ENCODE data around the gene MROH9. TPM values are rescaled to one million over a fixed set of nuclear protein-coding genes. Genes with fewer than 3 reads are reported as not detected.
A peak's percentile ranks its signal among the peaks of the same experiment; 100 is the strongest.

Gene MROH9
- total and polyA plus RNA-seq, 9 of the 15 experiments (the other 6 are each of a cell fraction or from before 2014, with no cell fraction given): not detected

DNA sequence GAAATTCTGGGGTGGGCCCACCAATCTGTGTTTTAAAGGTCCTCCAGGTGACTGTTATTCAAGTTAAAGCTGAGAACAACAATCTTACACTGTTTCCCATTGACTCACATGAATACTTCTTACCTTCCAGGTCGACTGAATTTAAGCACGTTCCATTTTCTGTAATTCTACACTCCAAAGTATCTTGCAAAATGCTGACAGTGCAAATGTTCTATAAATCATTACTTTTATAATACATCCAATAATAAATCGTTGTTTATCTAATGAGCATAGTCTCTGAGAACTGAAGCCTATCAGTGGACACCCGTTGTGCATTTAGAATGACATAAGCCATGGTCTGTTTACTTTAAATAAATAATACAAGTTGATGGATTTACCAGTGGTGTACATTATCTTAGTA is 79.5 kb downstream of the MROH9 start (continued):
- TF ChIP-seq, protein P1, sequence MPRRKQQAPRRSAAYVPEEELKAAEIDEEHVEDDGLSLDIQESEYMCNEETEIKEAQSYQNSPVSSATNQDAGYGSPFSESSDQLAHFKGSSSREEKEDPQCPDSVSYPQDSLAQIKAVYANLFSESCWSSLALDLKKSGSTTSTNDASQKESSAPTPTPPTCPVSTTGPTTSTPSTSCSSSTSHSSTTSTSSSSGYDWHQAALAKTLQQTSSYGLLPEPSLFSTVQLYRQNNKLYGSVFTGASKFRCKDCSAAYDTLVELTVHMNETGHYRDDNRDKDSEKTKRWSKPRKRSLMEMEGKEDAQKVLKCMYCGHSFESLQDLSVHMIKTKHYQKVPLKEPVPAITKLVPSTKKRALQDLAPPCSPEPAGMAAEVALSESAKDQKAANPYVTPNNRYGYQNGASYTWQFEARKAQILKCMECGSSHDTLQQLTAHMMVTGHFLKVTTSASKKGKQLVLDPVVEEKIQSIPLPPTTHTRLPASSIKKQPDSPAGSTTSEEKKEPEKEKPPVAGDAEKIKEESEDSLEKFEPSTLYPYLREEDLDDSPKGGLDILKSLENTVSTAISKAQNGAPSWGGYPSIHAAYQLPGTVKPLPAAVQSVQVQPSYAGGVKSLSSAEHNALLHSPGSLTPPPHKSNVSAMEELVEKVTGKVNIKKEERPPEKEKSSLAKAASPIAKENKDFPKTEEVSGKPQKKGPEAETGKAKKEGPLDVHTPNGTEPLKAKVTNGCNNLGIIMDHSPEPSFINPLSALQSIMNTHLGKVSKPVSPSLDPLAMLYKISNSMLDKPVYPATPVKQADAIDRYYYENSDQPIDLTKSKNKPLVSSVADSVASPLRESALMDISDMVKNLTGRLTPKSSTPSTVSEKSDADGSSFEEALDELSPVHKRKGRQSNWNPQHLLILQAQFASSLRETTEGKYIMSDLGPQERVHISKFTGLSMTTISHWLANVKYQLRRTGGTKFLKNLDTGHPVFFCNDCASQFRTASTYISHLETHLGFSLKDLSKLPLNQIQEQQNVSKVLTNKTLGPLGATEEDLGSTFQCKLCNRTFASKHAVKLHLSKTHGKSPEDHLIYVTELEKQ (CRISPR knock-in tag; IDR thresholded peaks at IDR 0.05): no peak
- TF ChIP-seq ZBTB8A (IDR thresholded peaks at IDR 0.05; ENCODE audit: partially characterized antibody) (no peak), MYNN (IDR thresholded peaks at IDR 0.05) (no peak), MYNN (CRISPR knock-in tag; IDR thresholded peaks at IDR 0.05) (no peak), CTCFL (IDR thresholded peaks at IDR 0.05; ENCODE audit: borderline replicate concordance, insufficient read depth, low read depth, low read length, poor library complexity, severe bottlenecking) (no peak), MAFK (IDR thresholded peaks at IDR 0.05; ENCODE audit: low read length) (peak; percentile 95), ZKSCAN3 (CRISPR knock-in tag; IDR thresholded peaks at IDR 0.05) (no peak), C11orf30 (IDR thresholded peaks at IDR 0.05; ENCODE audit: low read depth) (peak; percentile 46; the same call in 1 of the 2 replicates), POLR2AphosphoS5 (IDR thresholded peaks at IDR 0.05; ENCODE audit: control insufficient read depth, insufficient read depth, low read depth, low read length) (no peak), NELFE (IDR thresholded peaks at IDR 0.05; ENCODE audit: insufficient read depth, insufficient read length) (no peak), KLF10 (CRISPR knock-in tag; IDR thresholded peaks at IDR 0.05) (no peak)
- TF ChIP-seq, protein P2, sequence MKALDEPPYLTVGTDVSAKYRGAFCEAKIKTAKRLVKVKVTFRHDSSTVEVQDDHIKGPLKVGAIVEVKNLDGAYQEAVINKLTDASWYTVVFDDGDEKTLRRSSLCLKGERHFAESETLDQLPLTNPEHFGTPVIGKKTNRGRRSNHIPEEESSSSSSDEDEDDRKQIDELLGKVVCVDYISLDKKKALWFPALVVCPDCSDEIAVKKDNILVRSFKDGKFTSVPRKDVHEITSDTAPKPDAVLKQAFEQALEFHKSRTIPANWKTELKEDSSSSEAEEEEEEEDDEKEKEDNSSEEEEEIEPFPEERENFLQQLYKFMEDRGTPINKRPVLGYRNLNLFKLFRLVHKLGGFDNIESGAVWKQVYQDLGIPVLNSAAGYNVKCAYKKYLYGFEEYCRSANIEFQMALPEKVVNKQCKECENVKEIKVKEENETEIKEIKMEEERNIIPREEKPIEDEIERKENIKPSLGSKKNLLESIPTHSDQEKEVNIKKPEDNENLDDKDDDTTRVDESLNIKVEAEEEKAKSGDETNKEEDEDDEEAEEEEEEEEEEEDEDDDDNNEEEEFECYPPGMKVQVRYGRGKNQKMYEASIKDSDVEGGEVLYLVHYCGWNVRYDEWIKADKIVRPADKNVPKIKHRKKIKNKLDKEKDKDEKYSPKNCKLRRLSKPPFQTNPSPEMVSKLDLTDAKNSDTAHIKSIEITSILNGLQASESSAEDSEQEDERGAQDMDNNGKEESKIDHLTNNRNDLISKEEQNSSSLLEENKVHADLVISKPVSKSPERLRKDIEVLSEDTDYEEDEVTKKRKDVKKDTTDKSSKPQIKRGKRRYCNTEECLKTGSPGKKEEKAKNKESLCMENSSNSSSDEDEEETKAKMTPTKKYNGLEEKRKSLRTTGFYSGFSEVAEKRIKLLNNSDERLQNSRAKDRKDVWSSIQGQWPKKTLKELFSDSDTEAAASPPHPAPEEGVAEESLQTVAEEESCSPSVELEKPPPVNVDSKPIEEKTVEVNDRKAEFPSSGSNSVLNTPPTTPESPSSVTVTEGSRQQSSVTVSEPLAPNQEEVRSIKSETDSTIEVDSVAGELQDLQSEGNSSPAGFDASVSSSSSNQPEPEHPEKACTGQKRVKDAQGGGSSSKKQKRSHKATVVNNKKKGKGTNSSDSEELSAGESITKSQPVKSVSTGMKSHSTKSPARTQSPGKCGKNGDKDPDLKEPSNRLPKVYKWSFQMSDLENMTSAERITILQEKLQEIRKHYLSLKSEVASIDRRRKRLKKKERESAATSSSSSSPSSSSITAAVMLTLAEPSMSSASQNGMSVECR (CRISPR knock-in tag; IDR thresholded peaks at IDR 0.05): no peak

All from K562 (cell line).